GM20000 (cell line): ENCODE results near the gene TBKBP1.

ENCODE experiments used
- DNase-seq: peaks from one replicate; pipeline ENCODE4 v3.0.0; 2012; ENCODE audit warnings: low spot score
- TF ChIP-seq, protein P1 (sequence below): IDR thresholded peaks from 2 replicates; pipeline ENCODE4 v1.5.1; 2012; ENCODE audit warnings: mild to moderate bottlenecking, control low read depth; ENCODE audit errors: extremely low read depth, missing control alignments

Gene TBKBP1

DNA sequence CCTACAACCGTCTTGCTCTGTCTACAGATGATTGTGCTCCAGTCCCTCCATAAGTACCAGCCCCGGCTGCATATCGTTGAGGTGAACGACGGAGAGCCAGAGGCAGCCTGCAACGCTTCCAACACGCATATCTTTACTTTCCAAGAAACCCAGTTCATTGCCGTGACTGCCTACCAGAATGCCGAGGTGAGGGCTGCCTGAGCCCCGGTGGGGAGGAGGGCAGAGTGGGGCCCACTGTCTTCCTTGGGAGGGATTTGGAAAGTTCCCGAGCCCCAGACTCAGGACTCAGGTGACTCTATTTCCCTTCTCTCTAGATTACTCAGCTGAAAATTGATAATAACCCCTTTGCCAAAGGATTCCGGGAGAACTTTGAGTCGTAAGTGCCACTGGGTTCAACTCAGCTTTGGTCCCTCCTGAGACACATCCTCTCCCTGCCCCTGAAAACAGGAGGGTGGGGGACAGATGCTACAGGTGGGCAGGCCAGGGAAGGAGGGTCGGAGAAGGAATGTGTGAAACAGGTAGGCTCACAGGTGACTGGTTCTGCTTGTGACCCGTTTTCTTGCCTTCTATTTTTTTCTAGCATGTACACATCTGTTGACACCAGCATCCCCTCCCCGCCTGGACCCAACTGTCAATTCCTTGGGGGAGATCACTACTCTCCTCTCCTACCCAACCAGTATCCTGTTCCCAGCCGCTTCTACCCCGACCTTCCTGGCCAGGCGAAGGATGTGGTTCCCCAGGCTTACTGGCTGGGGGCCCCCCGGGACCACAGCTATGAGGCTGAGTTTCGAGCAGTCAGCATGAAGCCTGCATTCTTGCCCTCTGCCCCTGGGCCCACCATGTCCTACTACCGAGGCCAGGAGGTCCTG is 50.4 kb downstream of the TBKBP1 start:
- TF ChIP-seq, protein P1, sequence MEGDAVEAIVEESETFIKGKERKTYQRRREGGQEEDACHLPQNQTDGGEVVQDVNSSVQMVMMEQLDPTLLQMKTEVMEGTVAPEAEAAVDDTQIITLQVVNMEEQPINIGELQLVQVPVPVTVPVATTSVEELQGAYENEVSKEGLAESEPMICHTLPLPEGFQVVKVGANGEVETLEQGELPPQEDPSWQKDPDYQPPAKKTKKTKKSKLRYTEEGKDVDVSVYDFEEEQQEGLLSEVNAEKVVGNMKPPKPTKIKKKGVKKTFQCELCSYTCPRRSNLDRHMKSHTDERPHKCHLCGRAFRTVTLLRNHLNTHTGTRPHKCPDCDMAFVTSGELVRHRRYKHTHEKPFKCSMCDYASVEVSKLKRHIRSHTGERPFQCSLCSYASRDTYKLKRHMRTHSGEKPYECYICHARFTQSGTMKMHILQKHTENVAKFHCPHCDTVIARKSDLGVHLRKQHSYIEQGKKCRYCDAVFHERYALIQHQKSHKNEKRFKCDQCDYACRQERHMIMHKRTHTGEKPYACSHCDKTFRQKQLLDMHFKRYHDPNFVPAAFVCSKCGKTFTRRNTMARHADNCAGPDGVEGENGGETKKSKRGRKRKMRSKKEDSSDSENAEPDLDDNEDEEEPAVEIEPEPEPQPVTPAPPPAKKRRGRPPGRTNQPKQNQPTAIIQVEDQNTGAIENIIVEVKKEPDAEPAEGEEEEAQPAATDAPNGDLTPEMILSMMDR, result no peak
- DNase-seq, result no peak

DNA sequence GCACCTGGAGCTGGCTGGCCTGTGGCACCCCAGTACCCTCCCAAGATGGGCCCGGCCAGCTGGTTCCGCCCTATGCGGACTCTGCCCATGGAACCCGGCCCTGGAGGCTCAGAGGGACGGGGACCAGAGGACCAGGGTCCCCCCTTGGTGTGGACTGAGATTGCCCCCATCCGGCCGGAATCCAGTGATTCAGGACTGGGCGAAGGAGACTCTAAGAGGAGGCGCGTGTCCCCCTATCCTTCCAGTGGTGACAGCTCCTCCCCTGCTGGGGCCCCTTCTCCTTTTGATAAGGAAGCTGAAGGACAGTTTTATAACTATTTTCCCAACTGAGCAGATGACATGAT is 51.0 kb downstream of the TBKBP1 start:
- DNase-seq, result no peak
- TF ChIP-seq, protein P1, result no peak

DNA sequence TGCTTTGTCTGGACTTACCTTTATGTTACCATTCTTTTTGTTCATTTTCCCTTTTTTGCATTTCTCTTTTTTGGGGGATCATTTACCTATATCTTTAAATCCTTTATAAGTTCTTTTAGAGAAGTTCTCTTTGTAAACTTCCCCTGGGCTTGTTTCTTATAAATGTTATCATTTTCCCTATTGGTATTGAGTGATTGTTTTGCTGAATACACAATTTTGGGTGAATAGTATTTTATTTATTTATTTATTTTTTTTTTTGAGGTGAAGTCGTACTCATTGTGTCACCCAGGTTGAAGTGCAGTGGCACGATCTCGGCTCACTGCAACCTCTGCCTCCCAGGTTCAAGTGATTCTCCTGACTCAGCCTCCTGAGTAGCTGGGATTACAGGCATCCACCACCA is 57.5 kb downstream of the TBKBP1 start:
- DNase-seq, result no peak
- TF ChIP-seq, protein P1, result no peak

DNA sequence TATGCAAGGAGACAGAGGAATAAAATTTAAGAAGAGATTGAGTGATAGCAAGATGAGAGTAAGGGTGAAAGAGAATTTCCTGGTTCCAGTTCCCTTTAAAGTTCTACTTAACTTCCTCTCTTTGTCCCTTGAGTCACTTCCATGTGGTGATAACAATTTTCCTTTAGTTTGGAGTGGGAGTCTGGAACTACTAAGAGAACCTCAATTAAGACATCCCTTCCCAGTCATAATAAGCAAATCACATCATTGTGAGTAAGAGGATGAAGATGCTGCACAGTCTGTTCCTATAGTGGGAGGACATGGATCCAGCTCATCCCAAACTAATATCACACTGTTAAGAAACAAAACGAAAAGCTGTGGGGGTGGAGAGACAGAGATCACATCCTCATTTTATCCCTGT is 63.4 kb downstream of the TBKBP1 start:
- TF ChIP-seq, protein P1, result no peak
- no peak for DNase-seq

DNA sequence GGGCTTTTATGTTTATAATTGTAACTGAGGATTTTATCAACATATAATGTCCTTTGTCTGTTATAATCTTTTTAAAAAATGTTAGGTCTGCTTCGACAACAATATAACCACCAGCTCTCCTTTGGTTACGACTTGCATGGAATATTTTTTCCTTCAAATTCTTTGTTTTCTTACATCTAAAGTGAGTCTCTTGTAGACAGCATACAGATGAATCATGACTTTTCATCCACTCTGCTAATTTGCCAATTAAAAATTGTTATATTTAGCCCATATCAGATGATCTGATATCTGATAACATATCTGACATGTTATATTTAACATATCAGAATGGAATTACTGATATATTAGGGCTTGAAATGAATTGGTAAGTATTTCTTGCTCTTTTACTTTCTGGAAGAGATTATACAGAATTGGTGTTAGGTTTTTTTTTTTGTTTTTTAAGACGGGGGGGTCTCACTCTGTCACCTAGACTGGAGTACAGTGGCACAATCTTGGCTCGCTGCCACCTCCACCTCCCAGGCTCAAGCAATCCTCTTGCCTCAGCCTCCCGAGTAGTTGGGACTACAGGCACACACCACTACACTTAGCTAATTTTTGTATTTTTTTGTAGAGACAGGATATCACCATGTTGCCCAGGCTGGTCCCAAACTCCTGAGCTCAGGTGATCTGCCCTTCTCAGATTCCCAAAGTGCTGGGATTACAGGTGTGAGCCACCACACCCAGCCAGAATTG is 66.6 kb downstream of the TBKBP1 start:
- no peak for DNase-seq
- TF ChIP-seq, protein P1, result no peak
